RWPE2 (cell line): ENCODE data around the gene ZNF106.

ENCODE experiments used
- ATAC-seq: fragments of 200-7000 bp; cut with Tn5 transposase; 3 replicates; pipeline ENCODE4 v1.9.1; 2021; ENCODE audit warnings: low read depth
- DNase-seq: peaks from one replicate; pipeline ENCODE4 v3.0.0-alpha.2; 2020; ENCODE audit warnings: low spot score
- H3K27ac ChIP-seq: fragments of 450-650 bp; 2 replicates; pipeline ENCODE4 v1.5.1; 2017; ENCODE audit warnings: mild to moderate bottlenecking; ENCODE audit not compliant: poor library complexity, severe bottlenecking
- H3K27me3 ChIP-seq: fragments of 250-450 bp; sonication (Bioruptor Pico); 2 replicates; pipeline ENCODE4 v1.5.1; 2021; ENCODE audit warnings: mild to moderate bottlenecking, moderate library complexity; ENCODE audit not compliant: insufficient read depth, poor library complexity, severe bottlenecking
- H3K36me3 ChIP-seq: fragments of 250-450 bp; sonication (Bioruptor Pico); 2 replicates; pipeline ENCODE4 v1.5.1; 2020; ENCODE audit warnings: low read depth, mild to moderate bottlenecking, moderate library complexity
- H3K4me1 ChIP-seq: fragments of 250-450 bp; sonication (Bioruptor Pico); 2 replicates; pipeline ENCODE4 v1.5.1; 2021; ENCODE audit warnings: mild to moderate bottlenecking, moderate library complexity; ENCODE audit not compliant: insufficient read depth, poor library complexity, severe bottlenecking
- H3K4me3 ChIP-seq: fragments of 250-450 bp; sonication (Bioruptor Pico); 2 replicates; pipeline ENCODE4 v1.5.1; 2021; ENCODE audit warnings: mild to moderate bottlenecking, moderate library complexity; ENCODE audit not compliant: severe bottlenecking
- H3K9me3 ChIP-seq: fragments of 250-450 bp; sonication (Bioruptor Pico); 2 replicates; pipeline ENCODE4 v1.5.1; 2021; ENCODE audit warnings: mild to moderate bottlenecking, moderate library complexity; ENCODE audit not compliant: severe bottlenecking
- CTCF ChIP-seq: fragments of 450-650 bp; IDR thresholded peaks from one replicate; pipeline ENCODE4 v1.5.1; 2017; ENCODE audit warnings: mild to moderate bottlenecking, moderate library complexity; ENCODE audit not compliant: poor library complexity, severe bottlenecking

The ZNF106 gene

GRCh38 chr15:42510258-42511006, 19.5 kb upstream of the ZNF106 start:
- no peaks in the 10 kb centered on the region for H3K9me3 ChIP-seq
- ATAC-seq (peak; percentile 32; the same call in 2 of the 3 replicates), DNase-seq (no peak)
- H3K4me1 ChIP-seq, result peaks cover 10% of the 10 kb centered on the region
- TF ChIP-seq CTCF, result no peak
- peaks cover 25% of the 10 kb centered on the region for H3K36me3 ChIP-seq
- H3K27ac ChIP-seq, result peak overlapping the region; percentile 13
- H3K27me3 ChIP-seq, result no peaks in the 10 kb centered on the region
- H3K4me3 ChIP-seq, result no peak overlapping the region

GRCh38 chr15:42508263-42508690, 17.3 kb upstream of the ZNF106 start:
- no peak overlapping the region for H3K27ac ChIP-seq
- no peak overlapping the region for H3K4me3 ChIP-seq
- H3K27me3 ChIP-seq, result no peaks in the 10 kb centered on the region
- no peak for TF ChIP-seq CTCF
- ATAC-seq, result no peak
- H3K9me3 ChIP-seq, result no peaks in the 10 kb centered on the region
- H3K36me3 ChIP-seq, result peaks cover 27% of the 10 kb centered on the region
- H3K4me1 ChIP-seq, result peaks cover 10% of the 10 kb centered on the region
- DNase-seq, result no peak

- Histone ChIP-seq H3K27ac (no peak overlapping the region), H3K9me3 (no peaks in the 10 kb centered on the region), H3K36me3 (peaks cover 21% of the 10 kb centered on the region), H3K4me3 (no peak overlapping the region), H3K27me3 (no peaks in the 10 kb centered on the region), H3K4me1 (peaks cover 10% of the 10 kb centered on the region)
- no peak for TF ChIP-seq CTCF
- DNase-seq (no peak), ATAC-seq (no peak)
Measured at GRCh38 chr15:42507514-42507913, 16.6 kb upstream of the ZNF106 start.

- no peaks in the 10 kb centered on the region for H3K27me3 ChIP-seq
- no peak overlapping the region for H3K27ac ChIP-seq
- no peak overlapping the region for H3K4me3 ChIP-seq
- ATAC-seq (no peak), DNase-seq (no peak)
- no peak for TF ChIP-seq CTCF
- peaks cover 3% of the 10 kb centered on the region for H3K4me1 ChIP-seq
- peaks cover 24% of the 10 kb centered on the region for H3K36me3 ChIP-seq
- no peaks in the 10 kb centered on the region for H3K9me3 ChIP-seq
Measured at GRCh38 chr15:42504631-42505030, 13.7 kb upstream of the ZNF106 start.

- H3K27me3 ChIP-seq, result no peaks in the 10 kb centered on the region
- no peak overlapping the region for H3K4me3 ChIP-seq
- DNase-seq (no peak), ATAC-seq (no peak)
- peaks cover 11% of the 10 kb centered on the region for H3K4me1 ChIP-seq
- peaks cover 31% of the 10 kb centered on the region for H3K36me3 ChIP-seq
- no peak for TF ChIP-seq CTCF
- no peaks in the 10 kb centered on the region for H3K9me3 ChIP-seq
- H3K27ac ChIP-seq, result no peak overlapping the region
Measured at GRCh38 chr15:42503825-42504224, 12.9 kb upstream of the ZNF106 start.
